ENCODE measurements around the gene METTL22. TPM values are rescaled to one million over a fixed set of nuclear protein-coding genes. Genes with fewer than 3 reads are reported as not detected.

The METTL22 gene
- total RNA-seq, 1 experiment from 2014 or later, result 14.6 TPM

DNA sequence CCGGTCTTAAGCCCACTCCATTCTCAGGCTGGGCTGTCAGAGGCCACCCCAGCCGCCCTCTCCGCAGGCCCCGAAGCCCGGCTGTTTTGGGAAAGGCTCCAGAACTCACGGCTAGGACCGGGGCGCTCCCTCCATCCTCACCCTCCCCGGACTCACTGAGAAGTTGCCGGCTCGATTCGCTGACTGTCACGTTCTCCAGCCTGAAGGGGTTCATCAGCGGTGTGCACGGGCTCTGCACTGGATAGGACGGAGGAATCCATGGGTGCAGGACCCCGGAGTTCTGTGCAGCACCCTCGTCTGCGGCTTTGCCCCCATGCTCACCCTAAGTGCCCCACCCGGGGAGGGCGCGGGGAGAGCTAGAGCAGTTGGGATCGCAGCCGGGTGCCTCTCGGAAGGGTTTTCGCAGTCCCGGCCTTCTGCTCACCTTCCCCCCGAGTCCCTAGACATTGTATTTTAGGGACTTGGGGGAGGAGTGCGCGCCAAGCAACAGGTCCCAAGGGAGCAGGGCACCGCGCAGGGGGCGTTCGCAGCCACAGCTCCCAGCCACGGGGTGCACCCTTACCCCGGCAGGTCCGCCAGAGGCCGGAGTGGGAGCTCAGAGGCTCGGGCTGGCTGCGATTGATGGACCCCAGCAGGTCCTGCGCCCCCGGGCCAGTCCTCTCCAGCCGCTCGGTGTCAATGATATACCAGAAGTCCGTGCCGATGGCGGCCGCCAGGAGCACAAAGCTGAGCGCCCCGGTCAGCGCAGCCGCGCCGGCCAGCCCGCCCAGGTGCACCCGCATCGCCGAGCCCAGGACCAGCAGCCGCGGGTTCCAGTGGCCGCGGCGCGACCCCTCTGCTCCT lies 32.2 kb upstream of the METTL22 start:
- intact Hi-C loops (cut with micrococcal nuclease), result no loop called here
- Histone ChIP-seq H3K4me1 (ENCODE audit: insufficient read depth, low read length) (no peaks in the 10 kb centered on the region), H3K79me2 (ENCODE audit: low read length) (no peaks in the 10 kb centered on the region), H3K27ac (ENCODE audit: low read length) (no peak overlapping the region), H3K4me2 (ENCODE audit: low read length) (no peak overlapping the region), H3K4me3 (ENCODE audit: low read length) (no peak overlapping the region), H2AFZ (ENCODE audit: low read length) (no peak overlapping the region), H4K20me1 (ENCODE audit: low read length) (no peaks in the 10 kb centered on the region), H3K9ac (ENCODE audit: low read length) (no peak overlapping the region), H3K36me3 (ENCODE audit: low read depth, low read length) (no peaks in the 10 kb centered on the region), H3K9me3 (ENCODE audit: low read length) (no peaks in the 10 kb centered on the region), H3K27me3 (ENCODE audit: low read length) (peaks cover 14% of the 10 kb centered on the region), H3K9me2 (replicated peaks; ENCODE audit: low read length) (no peaks in the 10 kb centered on the region), H3F3A (ENCODE audit: low read length, unreplicated experiment) (no peaks in the 10 kb centered on the region)
- no TSS peak for BruUV-seq (replicated peaks)
- POLR2A ChIA-PET (ENCODE audit: unreplicated experiment), result no interaction called here
- CTCF ChIA-PET, result no interaction called here
- TF ChIP-seq, protein P1, sequence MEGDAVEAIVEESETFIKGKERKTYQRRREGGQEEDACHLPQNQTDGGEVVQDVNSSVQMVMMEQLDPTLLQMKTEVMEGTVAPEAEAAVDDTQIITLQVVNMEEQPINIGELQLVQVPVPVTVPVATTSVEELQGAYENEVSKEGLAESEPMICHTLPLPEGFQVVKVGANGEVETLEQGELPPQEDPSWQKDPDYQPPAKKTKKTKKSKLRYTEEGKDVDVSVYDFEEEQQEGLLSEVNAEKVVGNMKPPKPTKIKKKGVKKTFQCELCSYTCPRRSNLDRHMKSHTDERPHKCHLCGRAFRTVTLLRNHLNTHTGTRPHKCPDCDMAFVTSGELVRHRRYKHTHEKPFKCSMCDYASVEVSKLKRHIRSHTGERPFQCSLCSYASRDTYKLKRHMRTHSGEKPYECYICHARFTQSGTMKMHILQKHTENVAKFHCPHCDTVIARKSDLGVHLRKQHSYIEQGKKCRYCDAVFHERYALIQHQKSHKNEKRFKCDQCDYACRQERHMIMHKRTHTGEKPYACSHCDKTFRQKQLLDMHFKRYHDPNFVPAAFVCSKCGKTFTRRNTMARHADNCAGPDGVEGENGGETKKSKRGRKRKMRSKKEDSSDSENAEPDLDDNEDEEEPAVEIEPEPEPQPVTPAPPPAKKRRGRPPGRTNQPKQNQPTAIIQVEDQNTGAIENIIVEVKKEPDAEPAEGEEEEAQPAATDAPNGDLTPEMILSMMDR (conservative IDR thresholded peaks at IDR 0.05; ENCODE audit: low read depth, low read length), result no peak
- TF ChIP-seq EZH2phosphoT487 (IDR thresholded peaks at IDR 0.05; ENCODE audit: borderline replicate concordance, low read length) (no peak), EZH2 (IDR thresholded peaks at IDR 0.05; ENCODE audit: low read length, unreplicated experiment) (no peak)
- DNase-seq (no peak), ATAC-seq (no peak)

DNA sequence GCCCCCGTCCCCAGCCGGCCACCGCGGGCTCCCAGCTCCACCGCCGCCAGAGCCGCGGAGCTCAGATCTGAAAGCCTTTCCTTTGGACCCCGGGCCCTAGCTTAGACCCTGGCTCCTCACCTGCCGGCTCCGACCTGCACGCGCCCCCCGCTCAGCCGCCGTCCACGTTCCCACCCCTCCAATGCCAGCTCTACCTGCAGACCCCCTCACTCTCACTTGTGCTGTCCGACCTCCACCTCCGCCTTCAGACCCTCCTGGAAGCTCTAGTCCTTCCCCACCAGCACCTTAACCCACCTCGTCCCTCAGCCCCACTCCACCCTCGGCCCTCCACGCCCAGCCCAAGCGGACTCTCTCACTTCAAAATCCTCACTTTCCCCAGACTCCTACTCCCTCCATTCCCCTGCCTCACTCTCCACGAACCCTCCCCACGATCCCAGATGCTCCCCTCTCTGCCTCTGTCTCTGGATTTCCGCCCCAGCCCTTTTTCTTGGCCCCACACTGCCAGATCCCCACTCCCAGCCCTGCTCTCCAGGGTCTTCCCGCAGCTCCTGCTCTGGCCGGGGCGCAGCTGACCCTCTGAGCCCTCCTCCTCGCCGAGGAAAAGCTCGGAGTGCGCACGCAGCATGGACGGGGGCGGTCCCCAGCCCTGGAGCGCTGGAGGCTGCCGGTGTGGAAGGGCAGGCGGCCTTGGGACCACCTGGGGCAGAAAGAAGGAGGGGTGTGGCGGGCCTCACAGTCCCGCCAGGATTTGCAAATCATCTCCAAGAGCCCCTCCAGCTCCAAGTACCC lies 31.4 kb upstream of the METTL22 start, which contains the start of gene TMEM114:
Gene TMEM114, minus strand, starts transcription at position 612 of the 789 bp plus-strand sequence. CDS start 673 bp downstream, outside the sequence.
- H3K36me3 ChIP-seq (ENCODE audit: low read depth, low read length), result no peaks in the 10 kb centered on the region
- H3K79me2 ChIP-seq (ENCODE audit: low read length), result no peaks in the 10 kb centered on the region
- H3K4me3 ChIP-seq (ENCODE audit: low read length), result no peak within 1 kb of the TSS
- peaks cover 14% of the 10 kb centered on the region for H3K27me3 ChIP-seq (ENCODE audit: low read length)
- intact Hi-C loops (cut with micrococcal nuclease), result no loop called here
- H3K4me1 ChIP-seq (ENCODE audit: insufficient read depth, low read length), result no peaks in the 10 kb centered on the region
- H3K27ac ChIP-seq (ENCODE audit: low read length), result no peak within 1 kb of the TSS
- TF ChIP-seq EZH2phosphoT487 (IDR thresholded peaks at IDR 0.05; ENCODE audit: borderline replicate concordance, low read length) (no peak), EZH2 (IDR thresholded peaks at IDR 0.05; ENCODE audit: low read length, unreplicated experiment) (no peak)
- TF ChIP-seq, protein P1 (conservative IDR thresholded peaks at IDR 0.05; ENCODE audit: low read depth, low read length), result no peak
- H3K9me3 ChIP-seq (ENCODE audit: low read length), result no peaks in the 10 kb centered on the region
- no peak within 1 kb of the TSS for H3K9ac ChIP-seq (ENCODE audit: low read length)
- H3K9me2 ChIP-seq (replicated peaks; ENCODE audit: low read length), result no peaks in the 10 kb centered on the region
- ChIA-PET CTCF (no interaction called here), POLR2A (ENCODE audit: unreplicated experiment) (no interaction called here)
- no TSS peak for BruUV-seq (replicated peaks)
- H3F3A ChIP-seq (ENCODE audit: low read length, unreplicated experiment), result no peaks in the 10 kb centered on the region
- H2AFZ ChIP-seq (ENCODE audit: low read length), result no peak within 1 kb of the TSS
- H4K20me1 ChIP-seq (ENCODE audit: low read length), result no peaks in the 10 kb centered on the region
- DNase-seq, result no peak
- H3K4me2 ChIP-seq (ENCODE audit: low read length), result no peak within 1 kb of the TSS
- ATAC-seq, result no peak

Data from PC-3 (cell line).